Measurements from ENCODE around the gene MAD1L1. TPM values are rescaled to one million over a fixed set of nuclear protein-coding genes. Genes with fewer than 3 reads are reported as not detected.
A peak's percentile ranks its signal among the peaks of the same experiment; 100 is the strongest.

MAD1L1 gene
- total RNA-seq, 1 experiment from 2014 or later, result 50.8 TPM

DNA sequence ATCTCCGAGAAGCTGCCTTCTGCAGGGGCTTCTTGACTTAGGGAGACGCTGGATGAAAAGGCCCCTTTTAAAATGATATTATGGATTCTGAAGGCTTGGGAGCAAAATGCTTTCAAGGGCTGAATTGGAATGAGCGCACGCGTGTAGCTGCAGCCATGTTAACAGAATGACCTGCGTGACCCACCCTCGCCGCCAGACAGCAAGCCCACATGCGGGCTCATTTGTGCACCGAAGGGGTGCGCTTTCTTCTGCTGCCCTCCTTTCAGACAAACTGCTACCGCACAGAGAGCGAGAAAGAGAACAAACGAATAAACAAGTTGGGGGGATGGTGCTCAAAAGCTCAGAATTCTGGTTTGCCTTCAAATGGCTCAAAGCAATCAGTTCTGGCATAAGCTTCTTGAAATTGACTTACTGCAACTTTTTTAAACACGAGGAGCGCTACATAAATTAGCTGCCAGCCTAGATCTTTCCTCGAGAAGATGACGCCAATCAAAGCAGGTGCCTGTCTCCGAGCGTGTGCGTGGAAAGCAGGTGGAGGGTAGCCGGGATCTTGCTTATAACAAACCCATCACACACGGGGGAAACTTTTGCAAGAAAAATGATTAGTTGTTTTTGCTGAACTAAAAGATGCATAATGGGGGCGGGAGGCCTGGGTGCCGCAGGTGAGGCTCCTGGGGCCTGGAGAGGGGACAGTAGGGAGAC is 268.4 kb downstream of the MAD1L1 start:
- Histone ChIP-seq H4K20me1 (ENCODE audit: insufficient read depth) (no peaks in the 10 kb centered on the region), H2AFZ (no peak overlapping the region), H3F3A (ENCODE audit: insufficient read depth, low read depth) (peaks cover under 1% of the 10 kb centered on the region; the same call in 1 of the 2 replicates), H3K27me3 (ENCODE audit: insufficient read depth, low read depth) (no peaks in the 10 kb centered on the region), H3K4me2 (no peak overlapping the region), H3K9me3 (ENCODE audit: insufficient read depth, low read depth) (0 out of 2 replicates have a peak, but pooled peaks cover 5% of the 10 kb centered on the region), H3K9me2 (ENCODE audit: insufficient read depth) (no peaks in the 10 kb centered on the region), H3K79me2 (ENCODE audit: low read depth) (no peaks in the 10 kb centered on the region), H3K27ac (no peak overlapping the region), H3K36me3 (ENCODE audit: low read depth) (0 out of 2 replicates have a peak, but pooled peaks cover 6% of the 10 kb centered on the region), H3K4me1 (replicated peaks; ENCODE audit: insufficient read depth) (no peaks in the 10 kb centered on the region), H3K4me3 (no peak overlapping the region)
- ChIA-PET CTCF (no interaction called here), POLR2A (ENCODE audit: unreplicated experiment) (no interaction called here)
- no TSS peak for BruUV-seq (replicated peaks)
- DNase-seq, result no peak
- TF ChIP-seq, protein P1, sequence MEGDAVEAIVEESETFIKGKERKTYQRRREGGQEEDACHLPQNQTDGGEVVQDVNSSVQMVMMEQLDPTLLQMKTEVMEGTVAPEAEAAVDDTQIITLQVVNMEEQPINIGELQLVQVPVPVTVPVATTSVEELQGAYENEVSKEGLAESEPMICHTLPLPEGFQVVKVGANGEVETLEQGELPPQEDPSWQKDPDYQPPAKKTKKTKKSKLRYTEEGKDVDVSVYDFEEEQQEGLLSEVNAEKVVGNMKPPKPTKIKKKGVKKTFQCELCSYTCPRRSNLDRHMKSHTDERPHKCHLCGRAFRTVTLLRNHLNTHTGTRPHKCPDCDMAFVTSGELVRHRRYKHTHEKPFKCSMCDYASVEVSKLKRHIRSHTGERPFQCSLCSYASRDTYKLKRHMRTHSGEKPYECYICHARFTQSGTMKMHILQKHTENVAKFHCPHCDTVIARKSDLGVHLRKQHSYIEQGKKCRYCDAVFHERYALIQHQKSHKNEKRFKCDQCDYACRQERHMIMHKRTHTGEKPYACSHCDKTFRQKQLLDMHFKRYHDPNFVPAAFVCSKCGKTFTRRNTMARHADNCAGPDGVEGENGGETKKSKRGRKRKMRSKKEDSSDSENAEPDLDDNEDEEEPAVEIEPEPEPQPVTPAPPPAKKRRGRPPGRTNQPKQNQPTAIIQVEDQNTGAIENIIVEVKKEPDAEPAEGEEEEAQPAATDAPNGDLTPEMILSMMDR (conservative IDR thresholded peaks at IDR 0.05), result no peak
- no peak for TF ChIP-seq EZH2 (IDR thresholded peaks at IDR 0.05; ENCODE audit: low read depth)
- intact Hi-C loops (cut with micrococcal nuclease; ENCODE audit: unreplicated experiment), result no loop called here

DNA sequence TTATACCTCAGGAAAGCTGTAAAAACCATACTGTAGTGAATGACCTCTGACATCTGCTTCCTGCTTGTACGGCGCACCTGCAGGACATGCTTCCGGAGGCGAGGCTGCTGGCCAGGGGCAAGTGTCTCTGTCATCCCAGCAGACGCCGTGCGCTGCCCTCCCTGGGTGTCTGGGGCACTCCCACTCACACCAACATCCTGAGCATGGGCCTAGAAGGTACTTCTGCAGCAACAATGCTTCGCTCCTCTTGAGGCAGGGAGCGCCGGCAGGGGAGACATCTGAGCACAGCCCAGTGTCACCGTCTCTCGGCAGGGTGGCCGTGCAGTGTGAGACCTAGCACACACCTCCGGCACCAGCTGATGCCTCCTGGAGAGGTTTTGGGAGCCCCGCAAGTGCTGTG is 269.2 kb downstream of the MAD1L1 start:
- CTCF ChIA-PET, result no interaction called here
- Histone ChIP-seq H3F3A (ENCODE audit: insufficient read depth, low read depth) (no peaks in the 10 kb centered on the region), H3K36me3 (ENCODE audit: low read depth) (0 out of 2 replicates have a peak, but pooled peaks cover 6% of the 10 kb centered on the region), H3K4me3 (no peak overlapping the region), H2AFZ (no peak overlapping the region), H4K20me1 (ENCODE audit: insufficient read depth) (no peaks in the 10 kb centered on the region), H3K9me2 (ENCODE audit: insufficient read depth) (no peaks in the 10 kb centered on the region), H3K4me2 (no peak overlapping the region), H3K4me1 (replicated peaks; ENCODE audit: insufficient read depth) (no peaks in the 10 kb centered on the region), H3K9me3 (ENCODE audit: insufficient read depth, low read depth) (0 out of 2 replicates have a peak, but pooled peaks cover 5% of the 10 kb centered on the region), H3K27ac (no peak overlapping the region), H3K27me3 (ENCODE audit: insufficient read depth, low read depth) (no peaks in the 10 kb centered on the region), H3K79me2 (ENCODE audit: low read depth) (no peaks in the 10 kb centered on the region)
- DNase-seq, result no peak
- POLR2A ChIA-PET (ENCODE audit: unreplicated experiment), result no interaction called here
- no peak for TF ChIP-seq EZH2 (IDR thresholded peaks at IDR 0.05; ENCODE audit: low read depth)
- TF ChIP-seq, protein P1 (conservative IDR thresholded peaks at IDR 0.05), result no peak
- no TSS peak for BruUV-seq (replicated peaks)
- intact Hi-C loops (cut with micrococcal nuclease; ENCODE audit: unreplicated experiment), result no loop called here

- H3K4me1 ChIP-seq (replicated peaks; ENCODE audit: insufficient read depth), result no peaks in the 10 kb centered on the region
- H2AFZ ChIP-seq, result no peak overlapping the region
- no peaks in the 10 kb centered on the region for H3K9me2 ChIP-seq (ENCODE audit: insufficient read depth)
- H3F3A ChIP-seq (ENCODE audit: insufficient read depth, low read depth), result no peaks in the 10 kb centered on the region
- no peak for TF ChIP-seq EZH2 (IDR thresholded peaks at IDR 0.05; ENCODE audit: low read depth)
- H3K27me3 ChIP-seq (ENCODE audit: insufficient read depth, low read depth), result no peaks in the 10 kb centered on the region
- H4K20me1 ChIP-seq (ENCODE audit: insufficient read depth), result no peaks in the 10 kb centered on the region
- peak overlapping the region; percentile 60 for H3K27ac ChIP-seq
- 0 out of 2 replicates have a peak, but pooled peaks cover 6% of the 10 kb centered on the region for H3K36me3 ChIP-seq (ENCODE audit: low read depth)
- intact Hi-C loops (cut with micrococcal nuclease; ENCODE audit: unreplicated experiment), result no loop called here
- 0 out of 2 replicates have a peak, but pooled peaks cover 5% of the 10 kb centered on the region for H3K9me3 ChIP-seq (ENCODE audit: insufficient read depth, low read depth)
- H3K79me2 ChIP-seq (ENCODE audit: low read depth), result no peaks in the 10 kb centered on the region
- no peak overlapping the region for H3K4me2 ChIP-seq
- BruUV-seq (replicated peaks), result no TSS peak
- peak in 1 of 2 experiments; percentile 43 for DNase-seq
- CTCF ChIA-PET, result no interaction called here
- POLR2A ChIA-PET (ENCODE audit: unreplicated experiment), result no interaction called here
- no peak overlapping the region for H3K4me3 ChIP-seq
Observed at GRCh38 chr7:1961701-1962276, 271.0 kb downstream of the MAD1L1 start.

All from PC-9 (cell line).